ENCODE results near the gene REXO2.
A peak's percentile ranks its signal among the peaks of the same experiment; 100 is the strongest.

The REXO2 gene

DNA sequence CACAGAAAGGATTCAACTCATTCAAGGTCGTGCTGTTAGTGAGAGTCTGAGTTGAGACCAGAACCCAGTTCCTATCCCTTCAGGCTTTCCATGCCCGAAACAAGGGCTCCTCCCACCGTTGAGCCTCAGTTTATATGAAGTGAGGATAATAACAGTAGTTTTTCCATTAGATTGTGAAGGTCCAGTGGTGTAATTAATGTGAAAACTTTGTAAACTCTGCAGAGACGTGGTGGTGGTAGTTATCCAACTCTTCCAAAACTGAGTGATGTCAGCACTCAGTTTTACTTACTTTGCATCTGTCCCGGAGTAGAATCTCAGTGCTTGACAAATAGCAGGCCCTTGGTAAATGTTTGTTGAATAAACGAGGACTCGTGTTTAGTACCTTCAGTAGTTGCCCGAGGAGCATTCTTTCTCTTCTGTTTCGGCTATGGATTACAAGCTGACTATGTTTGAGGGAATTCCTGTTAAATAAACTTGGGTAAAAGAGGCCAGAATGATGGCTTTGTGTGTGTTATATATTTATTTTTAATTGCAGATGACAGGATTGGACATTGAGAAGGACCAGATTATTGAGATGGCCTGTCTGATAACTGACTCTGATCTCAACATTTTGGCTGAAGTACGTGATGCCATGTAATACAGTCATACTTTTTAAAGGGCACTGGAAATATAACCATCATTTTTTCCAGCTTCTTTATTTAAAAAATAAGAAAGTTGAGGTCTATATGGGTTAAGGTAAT is 1.0 kb downstream of the REXO2 start:
- DNase-seq = peak in 9 of 56 donors; percentile 5 to 60 (median 27)

DNA sequence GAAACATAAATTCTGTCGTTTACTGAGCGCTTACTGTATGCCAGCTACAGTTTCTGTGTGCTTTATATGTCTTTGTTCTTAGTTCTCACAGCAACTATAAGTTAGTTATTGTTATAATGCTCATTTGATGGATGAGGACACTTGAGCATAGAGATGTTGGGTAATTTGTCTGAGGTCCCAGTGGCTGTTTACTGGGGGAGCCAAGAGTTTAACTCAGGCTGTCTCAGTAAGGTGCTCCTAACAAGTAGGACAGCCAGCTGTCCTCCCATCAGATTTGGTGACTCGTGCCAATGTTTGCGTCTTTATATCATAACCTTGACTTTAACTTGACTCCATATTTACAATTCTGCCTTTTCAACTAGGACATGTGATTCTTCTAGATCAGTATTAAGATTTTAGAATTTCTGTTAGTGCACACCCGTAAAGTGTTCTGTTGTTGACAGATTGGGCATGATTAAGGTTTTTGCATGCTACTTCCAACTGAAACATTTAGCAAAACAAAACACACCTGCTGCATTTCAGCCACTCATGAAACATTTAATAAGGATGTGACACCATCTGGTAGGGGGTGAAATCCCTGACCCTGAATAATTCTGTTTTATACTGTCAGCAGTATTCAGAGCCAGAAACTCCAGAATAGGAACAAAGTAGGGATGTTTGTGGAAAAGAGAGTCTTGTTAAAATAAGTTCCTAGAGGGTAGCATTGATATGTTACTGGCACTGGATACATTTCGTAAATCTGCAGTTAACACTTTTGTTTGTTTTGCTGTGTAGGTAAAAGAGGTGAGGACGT is 1.9 kb downstream of the REXO2 start:
- DNase-seq = no peak

DNA sequence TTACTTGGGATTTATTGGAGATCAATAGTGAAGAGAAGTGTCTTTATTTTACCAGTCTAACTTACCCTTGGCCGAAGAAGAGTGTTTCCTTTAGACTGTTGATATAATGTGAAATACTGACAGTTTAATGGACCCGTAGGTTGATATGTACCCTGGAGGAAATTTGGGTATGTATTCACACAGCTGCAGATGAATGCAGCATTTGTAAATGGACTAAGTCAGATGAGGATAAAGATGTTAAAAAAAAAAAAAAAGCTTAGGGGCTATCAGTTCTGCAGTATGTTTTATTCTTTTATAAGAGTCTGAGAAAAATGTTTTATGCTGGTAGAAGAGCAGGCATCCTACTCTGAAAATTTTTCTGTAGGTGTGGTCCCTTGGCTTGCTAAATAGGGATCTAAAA is 2.7 kb downstream of the REXO2 start:
- no peak for DNase-seq

DNA sequence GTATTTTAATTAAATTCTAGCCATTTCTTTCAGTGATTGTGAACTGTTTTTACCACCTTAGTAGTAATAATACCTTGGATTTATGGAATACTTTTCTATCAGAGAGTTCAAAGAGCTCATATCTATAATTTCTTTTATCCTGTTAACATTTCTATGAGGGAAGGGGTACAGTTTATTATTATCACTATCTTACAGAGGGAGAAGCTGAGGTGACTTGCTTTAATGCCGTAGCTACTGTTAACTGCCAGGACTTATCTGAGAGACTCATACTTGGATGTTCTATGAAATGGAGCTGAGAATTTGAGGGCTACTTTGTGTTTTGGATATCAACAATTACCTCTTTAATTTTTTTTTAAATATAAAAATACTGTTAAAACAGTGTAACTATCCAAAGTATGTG is 3.3 kb downstream of the REXO2 start:
- DNase-seq = no peak

DNA sequence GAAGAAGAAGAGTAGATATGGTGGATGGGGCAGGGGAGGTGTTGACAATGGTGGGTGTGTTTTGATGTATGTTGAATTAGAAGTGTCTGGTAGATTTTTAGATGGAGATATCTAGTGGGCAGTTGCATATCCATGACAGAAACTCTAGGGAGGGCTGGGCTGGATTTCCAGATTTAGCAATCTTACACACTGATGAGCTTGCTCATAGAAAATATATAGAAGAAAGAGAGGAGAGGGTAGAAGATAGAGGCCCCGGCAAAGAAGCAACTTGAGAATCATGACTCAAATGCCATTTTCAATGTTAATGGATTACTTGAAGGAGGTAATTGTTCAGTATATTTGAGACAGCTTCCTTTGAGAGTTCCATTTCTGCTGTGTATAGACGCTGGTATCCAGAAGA is 8.2 kb downstream of the REXO2 start:
- DNase-seq = no peak

DNA sequence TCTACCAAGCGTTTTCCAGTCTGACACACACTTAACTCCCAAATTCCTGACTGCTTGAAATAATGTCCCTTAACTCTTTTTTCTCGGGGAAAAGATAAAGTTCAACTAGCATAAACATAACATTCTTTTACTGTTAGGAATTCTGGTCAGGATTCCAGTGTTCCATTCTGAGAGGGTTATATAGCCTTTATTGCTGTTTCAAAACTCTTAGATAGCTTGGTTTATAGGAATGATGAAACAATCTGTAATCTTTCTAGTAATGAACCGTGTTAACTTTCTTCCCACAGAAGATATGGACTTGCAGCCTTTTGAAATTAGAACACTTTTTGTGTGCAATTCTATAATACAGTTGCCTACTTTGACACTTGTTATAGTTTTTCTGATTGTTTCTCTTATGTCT is 8.6 kb downstream of the REXO2 start:
- DNase-seq = no peak

DNA sequence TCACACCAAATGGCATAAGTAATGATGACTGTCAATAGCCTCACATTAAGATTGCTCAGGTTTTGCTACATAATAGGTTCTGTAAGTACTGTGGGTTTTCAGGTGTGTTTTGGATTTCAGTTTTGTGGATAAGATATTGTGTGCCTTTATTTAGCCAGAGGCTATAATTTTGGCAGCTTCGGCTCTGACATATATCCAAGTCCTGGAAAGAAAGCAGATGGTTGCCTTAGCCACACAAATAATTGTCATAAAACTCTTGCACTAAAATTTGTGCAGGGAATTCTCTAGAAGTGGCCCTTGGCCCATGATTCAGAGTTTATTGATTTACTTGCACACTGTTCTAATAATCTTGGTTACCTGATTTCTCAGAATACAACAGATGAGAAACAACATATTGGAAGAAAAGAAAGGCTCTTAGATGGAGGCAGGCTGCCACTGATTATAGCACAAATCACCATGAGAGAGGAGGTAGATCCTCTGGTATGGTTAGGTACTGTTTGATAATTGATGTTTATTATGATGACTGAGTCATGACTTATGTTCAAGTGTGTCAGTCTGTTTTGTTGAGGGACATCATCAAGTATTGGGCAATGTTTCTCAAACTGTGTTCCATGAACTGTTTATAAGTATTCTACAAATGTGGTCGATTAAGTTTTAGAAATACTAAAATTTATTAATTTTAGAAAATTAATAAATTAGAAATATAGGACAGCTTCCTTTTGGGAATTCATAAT is 9.6 kb downstream of the REXO2 start:
- DNase-seq = no peak

DNA sequence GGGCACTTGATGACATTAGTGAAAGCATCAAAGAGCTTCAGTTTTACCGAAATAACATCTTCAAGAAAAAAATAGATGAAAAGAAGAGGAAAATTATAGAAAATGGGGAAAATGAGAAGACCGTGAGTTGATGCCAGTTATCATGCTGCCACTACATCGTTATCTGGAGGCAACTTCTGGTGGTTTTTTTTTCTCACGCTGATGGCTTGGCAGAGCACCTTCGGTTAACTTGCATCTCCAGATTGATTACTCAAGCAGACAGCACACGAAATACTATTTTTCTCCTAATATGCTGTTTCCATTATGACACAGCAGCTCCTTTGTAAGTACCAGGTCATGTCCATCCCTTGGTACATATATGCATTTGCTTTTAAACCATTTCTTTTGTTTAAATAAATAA is 10.6 kb downstream of the REXO2 start:
- no peak for DNase-seq

DNA sequence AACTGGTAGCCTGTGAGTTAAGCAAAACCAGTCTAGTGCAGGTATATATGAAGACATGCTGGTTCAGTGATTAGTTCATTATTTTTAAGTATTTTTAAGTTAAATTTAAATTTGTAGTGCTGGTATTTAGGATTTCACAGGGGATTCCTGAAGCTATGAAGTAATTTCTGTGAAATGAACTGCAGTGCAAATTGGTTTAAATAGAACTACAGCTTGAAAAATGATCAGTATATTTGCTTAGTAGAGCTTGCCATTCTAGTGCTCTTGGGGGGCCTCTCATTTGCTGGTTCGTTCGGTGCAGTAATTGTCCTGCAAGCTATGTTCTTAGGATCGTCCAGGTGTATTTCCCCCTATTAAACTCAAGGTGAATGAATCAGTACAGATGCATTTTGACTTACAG is 13.1 kb downstream of the REXO2 start:
- DNase-seq = no peak

DNA sequence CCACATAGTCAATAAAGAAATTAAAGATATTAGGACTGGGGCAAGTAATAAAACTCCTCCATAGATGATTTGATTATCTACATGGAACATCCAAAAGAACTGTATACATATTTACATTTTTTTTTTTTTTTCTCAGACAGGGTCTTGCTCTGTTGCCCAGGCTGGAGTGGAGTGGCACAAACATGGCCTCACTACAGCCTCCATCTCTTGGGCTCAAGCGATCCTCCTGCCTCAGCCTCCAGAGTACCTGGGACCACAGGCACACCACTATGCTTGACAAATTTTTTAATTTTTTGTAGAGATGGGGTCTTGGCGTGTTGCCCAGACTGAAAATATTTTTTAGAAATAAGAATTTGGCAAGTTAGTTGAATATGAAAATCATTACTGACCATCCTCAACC is 24.7 kb downstream of the REXO2 start:
- no peak for DNase-seq

DNA sequence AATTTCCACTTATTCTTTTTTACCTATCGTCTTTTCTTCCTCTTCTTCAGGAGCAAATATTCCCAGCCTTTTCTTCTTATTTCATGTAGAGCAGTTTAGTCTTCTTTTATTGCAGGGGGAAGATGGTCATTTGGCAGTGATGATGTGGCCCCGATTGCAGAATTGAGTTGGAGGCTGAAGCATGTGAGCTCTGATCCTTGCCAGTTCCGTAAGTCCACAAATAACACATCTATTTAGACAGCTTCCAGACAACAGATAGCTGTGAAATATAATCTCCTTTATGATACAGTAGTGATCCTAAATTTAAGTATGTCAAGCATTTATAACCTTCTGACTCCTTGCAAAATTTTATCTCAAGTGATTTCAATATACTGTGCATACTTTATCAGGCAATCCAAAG is 27.5 kb downstream of the REXO2 start:
- DNase-seq = no peak

DNA sequence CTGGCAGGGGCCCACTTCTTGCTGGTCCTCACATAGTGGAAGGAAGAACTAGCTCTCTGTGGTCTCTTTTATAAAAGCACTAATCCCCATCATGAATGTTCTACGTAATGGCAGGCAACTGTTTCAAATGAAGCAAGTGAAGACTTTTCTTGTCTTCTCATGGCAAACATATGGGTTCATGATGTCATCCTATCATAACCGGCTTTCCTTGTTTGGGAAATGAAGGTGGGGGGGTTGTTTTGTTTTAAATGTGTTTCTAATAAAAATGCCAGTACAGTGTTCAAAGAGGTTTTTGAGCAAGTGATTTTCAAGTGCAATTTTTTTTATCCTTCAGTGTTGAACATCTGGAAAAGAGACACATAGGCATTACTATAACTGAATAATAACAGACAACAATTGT is 33.4 kb downstream of the REXO2 start:
- DNase-seq = no peak

DNA sequence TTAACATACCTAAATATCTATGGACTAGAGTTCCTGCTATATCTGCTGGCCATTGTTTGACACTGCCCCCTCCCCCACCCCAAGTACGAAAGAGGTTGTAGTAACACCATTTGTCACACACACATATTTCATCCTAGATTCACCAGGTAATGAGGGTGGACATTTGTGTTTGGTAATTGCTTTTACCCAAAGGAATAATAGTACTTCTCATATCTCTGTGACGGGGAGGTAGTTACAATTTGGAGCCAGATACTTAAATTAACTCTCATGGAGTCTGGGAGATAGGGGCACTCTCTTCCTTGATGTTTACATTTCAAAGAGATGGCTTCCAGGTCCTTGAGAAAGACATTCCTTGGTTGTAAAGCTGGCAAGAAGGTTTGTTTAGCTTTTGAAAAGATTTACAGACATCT is 38.7 kb downstream of the REXO2 start:
- no peak for DNase-seq

DNA sequence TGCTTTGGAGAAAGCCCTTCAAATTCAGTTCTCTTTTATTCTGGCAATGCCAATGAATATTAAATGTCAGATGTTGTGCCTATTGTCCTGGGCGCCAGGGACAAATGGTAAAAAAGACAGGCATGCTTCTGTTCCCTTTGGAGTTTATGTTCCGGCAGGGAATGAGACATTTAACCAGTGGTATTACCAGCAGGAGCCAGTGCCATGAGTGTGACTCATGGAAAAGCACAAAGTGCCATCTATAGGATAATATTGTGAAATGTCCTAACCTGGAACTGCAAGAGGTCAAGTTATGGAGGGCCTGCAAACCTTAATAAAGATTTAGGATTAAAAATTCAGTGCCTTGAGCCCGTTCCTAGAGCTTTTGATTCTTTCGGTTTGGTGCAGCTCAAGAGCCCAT is 39.5 kb downstream of the REXO2 start:
- DNase-seq = no peak

DNA sequence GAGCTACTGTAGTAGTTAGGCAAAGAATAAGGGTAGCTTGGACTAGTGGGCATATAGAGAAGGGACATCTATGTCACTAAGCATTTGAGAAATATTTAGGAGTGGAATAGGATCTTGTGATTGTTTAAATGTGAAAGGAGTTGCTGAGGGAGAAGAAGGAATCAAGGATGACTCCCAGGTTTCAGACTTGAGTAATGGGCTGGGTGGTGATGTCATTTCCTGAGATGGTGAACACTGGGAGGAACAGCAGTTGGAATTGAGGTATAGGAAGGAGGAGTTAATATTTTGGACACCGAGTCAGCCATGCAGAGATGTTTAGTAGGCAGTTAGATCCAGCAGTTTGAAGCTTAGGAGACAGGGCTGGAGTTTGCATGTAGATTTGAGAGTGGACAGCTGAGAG is 40.1 kb downstream of the REXO2 start:
- DNase-seq = no peak

DNA sequence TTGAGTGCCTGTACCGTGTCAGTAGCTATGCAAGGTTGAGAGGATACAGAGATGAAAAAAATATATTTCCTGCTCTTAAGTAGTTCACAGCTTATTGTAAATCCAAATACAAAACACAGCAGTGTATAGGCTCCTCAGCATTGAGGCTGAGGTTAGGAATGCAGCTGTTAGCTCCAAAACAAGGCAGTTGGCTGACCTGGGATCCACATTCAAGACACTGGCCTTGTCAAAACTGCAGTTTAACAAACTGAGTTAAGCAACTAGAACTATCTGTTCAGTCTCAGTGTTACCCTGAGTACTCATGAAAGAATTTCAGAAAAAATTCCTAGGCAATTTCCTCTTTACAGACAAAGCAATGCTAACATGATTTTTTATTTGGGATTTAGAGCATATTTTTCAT is 42.8 kb downstream of the REXO2 start:
- no peak for DNase-seq

DNA sequence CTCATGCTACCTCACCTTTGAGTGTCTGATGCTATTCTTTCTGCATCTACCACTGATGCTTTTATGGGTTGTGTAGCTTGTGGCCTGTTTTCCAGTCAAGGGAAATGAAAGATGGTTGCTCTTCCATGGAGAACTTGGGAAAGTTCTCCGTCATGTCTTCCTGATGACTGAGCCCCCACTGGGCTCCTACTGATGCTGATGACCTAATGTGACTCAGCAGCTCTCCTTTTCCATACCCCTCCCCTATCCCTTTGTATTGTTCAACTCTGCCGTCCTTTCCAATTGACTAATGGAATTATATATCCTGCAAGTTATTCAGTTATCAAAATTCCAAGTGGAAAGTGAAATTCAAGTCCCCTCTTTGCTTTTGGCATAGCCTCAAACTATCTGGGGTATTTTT is 44.7 kb downstream of the REXO2 start:
- DNase-seq = no peak

DNA sequence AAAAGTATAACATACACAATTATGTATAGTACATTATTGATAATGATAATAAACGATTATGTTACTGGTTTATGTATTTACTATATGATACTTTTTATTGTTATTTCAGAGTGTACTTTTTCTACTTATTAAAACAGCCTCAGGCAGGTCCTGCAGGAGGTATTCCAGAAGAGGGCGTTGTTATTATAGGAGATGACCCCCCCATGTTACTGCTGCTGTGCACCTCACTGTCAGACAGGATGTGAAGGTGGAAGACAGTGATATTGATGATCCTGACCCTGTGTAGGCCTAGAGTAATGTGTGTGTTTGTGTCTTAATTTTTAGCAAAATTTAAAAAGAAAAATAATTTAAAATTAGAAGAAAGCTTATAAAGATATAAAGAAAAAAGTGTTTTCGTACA is 57.6 kb downstream of the REXO2 start:
- DNase-seq = no peak

DNA sequence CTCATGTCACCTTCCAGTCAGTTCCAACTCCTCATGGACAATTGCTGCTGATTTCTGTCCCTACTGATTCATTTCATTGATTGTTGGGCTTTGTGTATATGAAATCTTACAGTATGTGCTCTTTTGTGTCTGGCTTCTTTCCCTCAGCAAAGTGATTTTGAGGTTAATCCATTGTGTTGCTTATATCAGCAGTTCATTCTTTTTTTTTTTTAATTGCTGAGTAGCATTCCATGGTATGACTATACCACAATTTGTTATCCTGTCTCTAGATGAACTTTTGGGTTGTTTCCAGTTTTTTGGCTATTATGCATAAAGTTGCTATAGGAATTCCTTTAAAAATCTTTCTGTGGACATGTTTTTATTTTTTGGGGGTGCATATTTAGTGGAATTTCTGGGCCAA is 60.5 kb downstream of the REXO2 start:
- no peak for DNase-seq
